ENCODE measurements around the gene PRKCA. TPM values are rescaled to one million over a fixed set of nuclear protein-coding genes. Genes with fewer than 3 reads are reported as not detected.

Gene PRKCA
- total and polyA plus RNA-seq, 2 donors (not counting 3 experiments of a cell fraction or from before 2014, with no cell fraction given), result 7.5 to 34.2 TPM

- no peaks in the 10 kb centered on the region for H3K79me2 ChIP-seq (ENCODE audit: control insufficient read depth, insufficient read depth, low read length)
- FAIRE-seq, result no peak
- intact Hi-C loops (cut with micrococcal nuclease), result no loop called here
Observed at GRCh38 chr17:66557200-66557599, 254.8 kb downstream of the PRKCA start.

More at GRCh38 chr17:66557200-66557599, 254.8 kb downstream of the PRKCA start:
- Histone ChIP-seq H3K4me3 (replicated peaks in 1 of 3; ENCODE audit: insufficient read depth in 1 of 3, low read depth in 1 of 3, low read length in 3 of 3) (no peak overlapping the region), H2AFZ (ENCODE audit: low read depth, low read length) (no peak overlapping the region), H3K9me1 (replicated peaks; ENCODE audit: control insufficient read depth, extremely low read depth, insufficient read depth, low read length) (no peaks in the 10 kb centered on the region), H3K27me3 (ENCODE audit: control insufficient read depth in 2 of 2, insufficient read depth in 2 of 2, low read length in 2 of 2) (no peaks in the 10 kb centered on the region), H3K27ac (ENCODE audit: insufficient read depth, low read depth, low read length) (no peak overlapping the region), H3K9ac (replicated peaks; ENCODE audit: extremely low read depth, insufficient read depth, low read length) (no peak overlapping the region), H4K20me1 (replicated peaks; ENCODE audit: control insufficient read depth, extremely low read depth, insufficient read depth, low read length) (no peaks in the 10 kb centered on the region), H3K4me1 (ENCODE audit: control insufficient read depth, extremely low read depth, insufficient read depth, low read length) (no peaks in the 10 kb centered on the region), H3K9me3 (replicated peaks; ENCODE audit: control insufficient read depth, insufficient read depth, low read length) (no peaks in the 10 kb centered on the region), H3K36me3 (ENCODE audit: control insufficient read depth in 2 of 2, extremely low read depth in 1 of 2, insufficient read depth in 2 of 2, low read length in 2 of 2) (no peaks in the 10 kb centered on the region), H3K4me2 (ENCODE audit: insufficient read depth, low read length) (no peak overlapping the region)
- TF ChIP-seq EZH2 (IDR thresholded peaks at IDR 0.05; ENCODE audit: borderline replicate concordance, low read depth, low read length, severe bottlenecking) (no peak), MAX (IDR thresholded peaks at IDR 0.05; ENCODE audit: insufficient read depth, insufficient read length) (no peak), POLR2A (IDR thresholded peaks at IDR 0.05; ENCODE audit: low read depth, low read length) (no peak), CTCF (IDR thresholded peaks at IDR 0.05; ENCODE audit: extremely low read depth in 1 of 2, insufficient read depth in 1 of 2, low read depth in 1 of 2, low read length in 2 of 2) (no peak), MYC (IDR thresholded peaks at IDR 0.05; ENCODE audit: low read depth, low read length) (no peak), GATA2 (IDR thresholded peaks at IDR 0.05; ENCODE audit: insufficient read depth, insufficient read length, low read depth, low read length) (no peak)
- DNase-seq (ENCODE audit: low read depth, low spot score), result no peak
- dilution Hi-C loops (cut with MboI; ENCODE audit: extremely low pct_ligation_motif_present, low sequenced_read_pairs), result no loop called here
- POLR2A ChIA-PET, result no interaction called here
- no TSS peak for BruUV-seq (replicated peaks)
- CTCF ChIA-PET, result interaction anchor here (1.0 kb wide), 1 partner anchor 209 kb away, joined by 4 read pairs; no protein-coding TSS in a partner anchor

All from endothelial cell of umbilical vein (primary cell).